ENCODE results near the gene DDX11.

Gene DDX11

DNA sequence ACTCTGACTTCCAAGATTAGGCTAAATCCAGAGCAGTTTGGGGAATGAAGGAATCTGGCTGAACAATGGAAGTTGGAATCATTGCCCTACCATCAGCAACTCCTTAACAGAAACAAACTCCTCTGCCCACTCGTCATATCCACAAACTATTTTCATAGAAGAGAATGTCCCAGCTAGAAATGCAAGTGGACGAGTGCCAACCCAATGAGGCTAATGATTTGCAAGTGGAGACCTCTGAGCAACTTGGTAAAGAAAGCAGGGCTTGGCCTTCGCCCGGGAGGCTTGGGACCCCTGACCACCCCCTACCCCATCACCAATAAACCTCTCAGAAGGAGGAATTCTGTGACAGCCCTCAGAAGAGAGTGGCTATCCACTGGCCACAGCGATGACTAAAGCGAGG, 40.0 kb upstream of the DDX11 start:
- DNase-seq (ENCODE audit: low spot score), result no peak
- TF ChIP-seq, protein P1, sequence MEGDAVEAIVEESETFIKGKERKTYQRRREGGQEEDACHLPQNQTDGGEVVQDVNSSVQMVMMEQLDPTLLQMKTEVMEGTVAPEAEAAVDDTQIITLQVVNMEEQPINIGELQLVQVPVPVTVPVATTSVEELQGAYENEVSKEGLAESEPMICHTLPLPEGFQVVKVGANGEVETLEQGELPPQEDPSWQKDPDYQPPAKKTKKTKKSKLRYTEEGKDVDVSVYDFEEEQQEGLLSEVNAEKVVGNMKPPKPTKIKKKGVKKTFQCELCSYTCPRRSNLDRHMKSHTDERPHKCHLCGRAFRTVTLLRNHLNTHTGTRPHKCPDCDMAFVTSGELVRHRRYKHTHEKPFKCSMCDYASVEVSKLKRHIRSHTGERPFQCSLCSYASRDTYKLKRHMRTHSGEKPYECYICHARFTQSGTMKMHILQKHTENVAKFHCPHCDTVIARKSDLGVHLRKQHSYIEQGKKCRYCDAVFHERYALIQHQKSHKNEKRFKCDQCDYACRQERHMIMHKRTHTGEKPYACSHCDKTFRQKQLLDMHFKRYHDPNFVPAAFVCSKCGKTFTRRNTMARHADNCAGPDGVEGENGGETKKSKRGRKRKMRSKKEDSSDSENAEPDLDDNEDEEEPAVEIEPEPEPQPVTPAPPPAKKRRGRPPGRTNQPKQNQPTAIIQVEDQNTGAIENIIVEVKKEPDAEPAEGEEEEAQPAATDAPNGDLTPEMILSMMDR (IDR thresholded peaks at IDR 0.05; ENCODE audit: extremely low read depth, insufficient read depth, missing control alignments), result no peak
- in situ Hi-C loops (cut with MboI; ENCODE audit: low pct_unique_long_range_greater_than_20kb, low sequenced_read_pairs, unreplicated experiment), result no loop called here

DNA sequence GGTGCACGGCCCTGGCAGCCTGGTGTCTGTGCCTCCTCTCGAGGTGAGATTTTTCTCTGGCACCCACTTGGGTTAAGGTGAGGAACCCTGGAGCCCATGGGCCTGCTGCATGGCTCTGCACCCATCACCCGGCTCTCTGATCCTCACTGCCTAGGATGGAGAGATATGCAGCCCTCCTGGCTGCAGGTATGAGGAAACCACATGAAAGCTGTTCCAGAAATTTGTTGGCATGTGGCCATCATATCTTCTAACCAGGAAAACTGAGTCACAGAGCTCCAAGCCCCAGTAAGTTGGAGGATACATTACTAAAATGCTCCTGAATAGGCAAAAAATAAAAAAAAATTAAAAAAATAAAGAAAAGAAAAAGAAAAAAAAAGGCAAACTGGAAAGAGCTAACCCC, 39.3 kb upstream of the DDX11 start:
- in situ Hi-C loops (cut with MboI; ENCODE audit: low pct_unique_long_range_greater_than_20kb, low sequenced_read_pairs, unreplicated experiment), result no loop called here
- TF ChIP-seq, protein P1 (IDR thresholded peaks at IDR 0.05; ENCODE audit: extremely low read depth, insufficient read depth, missing control alignments), result no peak
- DNase-seq (ENCODE audit: low spot score), result no peak

DNA sequence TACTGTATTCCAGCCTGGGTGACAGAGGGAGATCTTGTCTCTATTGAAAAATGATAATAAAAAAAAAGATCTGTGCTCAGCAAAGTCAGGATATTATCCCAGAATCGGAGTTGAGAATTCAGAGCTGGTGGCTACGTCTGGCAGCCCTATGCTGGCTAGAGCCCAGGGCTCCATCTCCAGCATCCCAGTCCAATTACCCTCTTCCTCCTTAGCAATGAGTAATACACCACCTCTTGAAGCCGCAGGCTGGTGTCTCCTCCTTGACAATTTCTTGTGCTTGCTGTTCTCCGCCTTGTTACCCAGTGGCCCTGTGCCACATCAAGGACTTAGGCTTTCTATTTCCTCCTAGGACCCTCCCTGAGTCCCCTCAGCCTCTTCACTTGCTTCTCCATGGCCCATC, 38.4 kb upstream of the DDX11 start:
- TF ChIP-seq, protein P1 (IDR thresholded peaks at IDR 0.05; ENCODE audit: extremely low read depth, insufficient read depth, missing control alignments), result no peak
- no peak for DNase-seq (ENCODE audit: low spot score)
- in situ Hi-C loops (cut with MboI; ENCODE audit: low pct_unique_long_range_greater_than_20kb, low sequenced_read_pairs, unreplicated experiment), result no loop called here

DNA sequence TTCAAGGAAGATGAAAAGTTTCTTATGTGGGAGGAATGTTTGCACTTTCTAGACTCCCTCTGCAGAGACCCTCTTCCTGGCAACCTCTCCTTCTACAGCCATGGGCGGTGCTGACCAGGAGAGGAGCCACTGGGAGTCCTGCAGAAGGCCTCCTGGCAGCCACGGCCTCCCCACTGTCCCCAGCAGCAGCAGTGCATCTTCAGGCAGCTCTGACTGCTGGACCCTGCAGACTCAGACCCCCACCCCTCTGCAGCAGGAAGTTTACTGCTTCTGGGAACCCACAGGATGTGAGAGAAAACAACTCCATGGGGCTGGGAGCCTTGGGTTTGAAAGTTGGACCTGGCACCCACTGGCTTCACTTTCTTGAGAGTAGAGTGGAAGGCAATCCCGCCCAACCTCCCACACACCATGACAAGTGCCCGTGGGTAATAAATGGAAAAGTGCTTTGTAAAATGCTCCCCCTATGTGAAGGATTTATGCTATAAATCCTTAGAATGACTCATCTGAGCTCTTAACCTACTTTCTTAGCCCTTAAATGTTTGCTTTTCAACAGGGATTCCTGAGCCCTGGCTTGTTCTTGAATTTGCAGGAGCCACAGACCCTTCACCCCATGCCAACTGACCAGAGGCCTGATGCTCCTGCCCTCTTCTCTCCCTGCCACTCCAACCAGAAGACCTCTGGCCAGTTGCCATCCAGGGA, 37.5 kb upstream of the DDX11 start:
- peak; percentile 2 for DNase-seq (ENCODE audit: low spot score)
- TF ChIP-seq, protein P1 (IDR thresholded peaks at IDR 0.05; ENCODE audit: extremely low read depth, insufficient read depth, missing control alignments), result no peak
- in situ Hi-C loops (cut with MboI; ENCODE audit: low pct_unique_long_range_greater_than_20kb, low sequenced_read_pairs, unreplicated experiment), result no loop called here

DNA sequence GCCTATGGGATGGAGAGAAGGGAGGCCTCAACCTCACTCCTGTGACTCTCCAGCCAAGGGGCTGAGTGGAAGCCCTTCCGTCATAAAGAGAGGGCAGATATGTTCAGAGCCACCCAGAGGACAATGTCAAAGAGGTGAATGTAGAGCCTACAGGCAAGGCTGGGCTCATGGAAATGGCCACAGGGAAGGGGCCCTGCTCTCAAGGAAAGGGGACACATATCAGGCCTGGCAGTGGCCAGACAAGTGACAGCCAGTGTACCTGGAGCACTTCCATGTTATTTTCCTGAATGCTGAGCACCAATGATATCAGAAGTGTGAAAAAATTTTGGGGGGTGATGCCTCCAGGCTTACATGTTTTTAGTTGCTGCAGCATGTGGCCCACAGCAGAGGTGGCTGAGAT, 36.6 kb upstream of the DDX11 start:
- TF ChIP-seq, protein P1 (IDR thresholded peaks at IDR 0.05; ENCODE audit: extremely low read depth, insufficient read depth, missing control alignments), result no peak
- in situ Hi-C loops (cut with MboI; ENCODE audit: low pct_unique_long_range_greater_than_20kb, low sequenced_read_pairs, unreplicated experiment), result no loop called here
- DNase-seq (ENCODE audit: low spot score), result no peak

- in situ Hi-C loops (cut with MboI; ENCODE audit: low pct_unique_long_range_greater_than_20kb, low sequenced_read_pairs, unreplicated experiment), result no loop called here
- TF ChIP-seq, protein P1 (IDR thresholded peaks at IDR 0.05; ENCODE audit: extremely low read depth, insufficient read depth, missing control alignments), result no peak
- DNase-seq (ENCODE audit: low spot score), result no peak
Observed at GRCh38 chr12:31037931-31038330, 35.7 kb upstream of the DDX11 start.

All from GM13977 (cell line).